Measurements from ENCODE around the gene NUDT19. TPM values are rescaled to one million over a fixed set of nuclear protein-coding genes. Genes with fewer than 3 reads are reported as not detected.
"Not testable (repeated sequence)": the region's sequence is repeated elsewhere in the genome, so short reads cannot be mapped to it uniquely, and the experiment has no call there.

The NUDT19 gene
- total RNA-seq, 1 donor from 2014 or later, result 11.4 TPM

- peak; percentile 70 for DNase-seq
Observed at GRCh38 chr19:32675720-32676185, 15.9 kb upstream of the NUDT19 start, which contains the start of gene RGS9BP. Gene RGS9BP, plus strand, starts transcription at chr19:32675848. Its CDS starts 416 bp downstream, at chr19:32676264.

- DNase-seq, result no peak
Observed at GRCh38 chr19:32676186-32676894, 15.3 kb upstream of the NUDT19 start.

- no peak for DNase-seq
Observed at GRCh38 chr19:32676895-32677359, 14.7 kb upstream of the NUDT19 start.

GRCh38 chr19:32677657-32678056 lies 14.0 kb upstream of the NUDT19 start:
- peak; percentile 46 for DNase-seq

GRCh38 chr19:32680986-32681385 lies 10.6 kb upstream of the NUDT19 start:
- DNase-seq, result no peak

GRCh38 chr19:32682317-32682716 lies 9.3 kb upstream of the NUDT19 start:
- DNase-seq, result no peak

- no peak for DNase-seq
Observed at GRCh38 chr19:32686847-32687475, 4.7 kb upstream of the NUDT19 start.

GRCh38 chr19:32687681-32688080 lies 3.9 kb upstream of the NUDT19 start:
- no peak for DNase-seq

- DNase-seq, result no peak
Observed at GRCh38 chr19:32688311-32688710, 3.3 kb upstream of the NUDT19 start.

- DNase-seq, result peak; percentile 76
Observed at GRCh38 chr19:32691952-32692726, 518 bp downstream of the NUDT19 start.

- DNase-seq, result no peak
Observed at GRCh38 chr19:32692727-32693061, 1.1 kb downstream of the NUDT19 start.

- not testable (repeated sequence) for DNase-seq
Observed at GRCh38 chr19:32693151-32694108, 1.8 kb downstream of the NUDT19 start.

- DNase-seq, result not testable (repeated sequence)
Observed at GRCh38 chr19:32694316-32694715, 2.7 kb downstream of the NUDT19 start.

GRCh38 chr19:32694851-32695250 lies 3.2 kb downstream of the NUDT19 start:
- DNase-seq, result not testable (repeated sequence)

- DNase-seq, result not testable (repeated sequence)
Observed at GRCh38 chr19:32695506-32695905, 3.9 kb downstream of the NUDT19 start.

- DNase-seq, result not testable (repeated sequence)
Observed at GRCh38 chr19:32696771-32697170, 5.2 kb downstream of the NUDT19 start.

GRCh38 chr19:32700129-32700528 lies 8.5 kb downstream of the NUDT19 start:
- not testable (repeated sequence) for DNase-seq

GRCh38 chr19:32702010-32702409 lies 10.4 kb downstream of the NUDT19 start:
- no peak for DNase-seq

- DNase-seq, result not testable (repeated sequence)
Observed at GRCh38 chr19:32704006-32704405, 12.4 kb downstream of the NUDT19 start.

GRCh38 chr19:32708457-32708856 lies 16.8 kb downstream of the NUDT19 start:
- DNase-seq, result no peak

GRCh38 chr19:32709032-32709431 lies 17.4 kb downstream of the NUDT19 start:
- DNase-seq, result no peak

- no peak for DNase-seq
Observed at GRCh38 chr19:32711747-32712146, 20.1 kb downstream of the NUDT19 start.
